Measurements from ENCODE around the gene AHCY. TPM values are rescaled to one million over a fixed set of nuclear protein-coding genes. Genes with fewer than 3 reads are reported as not detected.
A peak's percentile ranks its signal among the peaks of the same experiment; 100 is the strongest.

AHCY gene
- total and polyA plus RNA-seq, 2 of the 4 experiments (the other 2 are of a cell fraction) = 138 to 210 TPM

DNA sequence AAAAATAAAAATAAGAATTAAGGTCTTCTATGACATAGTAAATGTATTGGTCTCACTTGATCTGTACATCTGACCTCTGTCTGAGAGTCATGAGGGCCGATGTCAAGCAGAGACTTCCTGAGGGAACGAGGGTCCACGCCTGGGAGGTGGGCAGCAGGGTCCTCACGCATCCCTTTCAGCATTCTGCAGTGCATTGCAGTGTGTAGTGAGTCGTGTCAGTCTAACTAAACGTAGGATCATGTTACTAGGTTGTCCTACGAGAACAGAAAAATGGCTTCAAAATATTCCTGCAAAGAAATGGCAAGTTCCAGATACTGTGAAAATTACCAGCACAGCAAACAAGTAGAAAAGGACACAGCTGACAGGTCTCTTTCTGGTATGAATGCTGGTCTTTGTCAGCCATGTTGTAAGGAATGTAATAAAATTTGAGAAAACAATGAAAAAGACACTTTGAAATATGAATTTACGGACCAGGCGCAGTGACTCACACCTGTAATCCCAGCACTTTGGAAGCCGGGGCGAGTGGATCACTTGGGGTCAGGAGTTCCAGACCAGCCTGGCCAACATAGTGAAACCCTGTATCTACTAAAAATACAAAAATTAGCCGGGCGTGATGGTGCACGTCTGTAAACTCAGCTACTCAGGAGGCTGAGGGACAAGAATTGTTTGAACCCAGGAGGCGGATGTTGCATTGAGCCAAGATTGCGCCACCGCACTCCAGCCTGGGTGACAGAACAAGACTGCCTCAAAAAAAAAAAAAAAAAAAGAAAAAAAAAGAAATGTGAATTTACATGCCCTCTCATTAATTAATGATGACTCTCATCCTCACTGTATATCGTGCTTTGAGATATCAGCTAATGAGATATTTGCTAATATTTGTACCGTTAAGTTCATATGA lies 2.4 kb upstream of the AHCY start:
- CTCF ChIA-PET = interaction anchor here (0.6 kb wide), 1 partner anchor 171 kb away, joined by 4 read pairs; no protein-coding TSS in a partner anchor
- peak overlapping the region; percentile 80 for H2AFZ ChIP-seq (replicated peaks; ENCODE audit: low read length, poor library complexity)
- H2BK20ac ChIP-seq (ENCODE audit: low read depth, low read length) = no peak overlapping the region

More for the DNA sequence above, 2.4 kb upstream of the AHCY start:
- no peak overlapping the region for H3K56ac ChIP-seq (ENCODE audit: extremely low read depth, insufficient read depth, low read length)
- no peak overlapping the region for H2AK9ac ChIP-seq (replicated peaks; ENCODE audit: low read depth, low read length, poor library complexity)
- no peak overlapping the region for H3K18ac ChIP-seq (ENCODE audit: low read depth, low read length)
- in situ Hi-C loops (cut with MboI; ENCODE audit: low sequenced_read_pairs) = loop anchor here (10.0 kb wide), 1 partner anchor 409 kb away; no protein-coding TSS in a partner anchor
- no peak overlapping the region for H2BK5ac ChIP-seq (ENCODE audit: low read depth, low read length, poor library complexity, severe bottlenecking)
- no peak overlapping the region for H3K27ac ChIP-seq (ENCODE audit: insufficient read depth, low read length)
- H3K9me1 ChIP-seq (ENCODE audit: insufficient read depth, low read length) = peaks cover 9% of the 10 kb centered on the region
- H2BK120ac ChIP-seq (ENCODE audit: low read depth, low read length) = no peak overlapping the region
- dilution Hi-C loops (cut with HindIII; ENCODE audit: low sequenced_read_pairs, unreplicated experiment) = no loop called here
- intact Hi-C loops (cut with micrococcal nuclease) = no loop called here
- no peak overlapping the region for H3K14ac ChIP-seq (replicated peaks; ENCODE audit: low read depth, low read length)
- H3K79me1 ChIP-seq (ENCODE audit: low read depth in 1 of 2, low read length in 2 of 2) = peaks cover 16 to 21% of the 10 kb centered on the region in 2 experiments
- H3K9me3 ChIP-seq (ENCODE audit: control insufficient read depth, insufficient read depth, low read length) = no peaks in the 10 kb centered on the region
- TF ChIP-seq MAZ (IDR thresholded peaks at IDR 0.05; ENCODE audit: borderline replicate concordance, low read depth, low read length) (no peak), RCOR1 (IDR thresholded peaks at IDR 0.05; ENCODE audit: insufficient replicate concordance, low read length) (no peak), RAD21 (IDR thresholded peaks at IDR 0.05; ENCODE audit: low read length) (no peak), SMC3 (IDR thresholded peaks at IDR 0.05; ENCODE audit: low read depth, low read length) (no peak), POLR2A (IDR thresholded peaks at IDR 0.05; ENCODE audit: low read depth, low read length) (no peak), USF2 (IDR thresholded peaks at IDR 0.05; ENCODE audit: low read depth, low read length) (no peak), BHLHE40 (IDR thresholded peaks at IDR 0.05; ENCODE audit: low read depth, low read length) (no peak), MAFK (IDR thresholded peaks at IDR 0.05; ENCODE audit: low read depth, low read length) (no peak), NFE2L2 (IDR thresholded peaks at IDR 0.05; ENCODE audit: low read depth, low read length) (no peak)
- H3K27me3 ChIP-seq (ENCODE audit: control insufficient read depth, insufficient read depth, low read length) = no peaks in the 10 kb centered on the region
- ATAC-seq (ENCODE audit: low read depth) = no peak
- H3K4me3 ChIP-seq (ENCODE audit: insufficient read depth, low read depth, low read length) = no peak overlapping the region
- no peaks in the 10 kb centered on the region for H4K20me1 ChIP-seq (ENCODE audit: insufficient read depth, low read length)
- peaks cover 9% of the 10 kb centered on the region for H3K4me1 ChIP-seq (ENCODE audit: control insufficient read depth, insufficient read depth, low read length)
- no peak overlapping the region for H3K4ac ChIP-seq (ENCODE audit: low read depth, low read length)
- 83% methylated on average over 1 of the region's 19 CpGs; no CpG with 5 or more reads in 1 of the 2 experiments for whole genome bisulfite sequencing, 2 experiments (ENCODE audit: extremely low coverage in 2 of 2, insufficient read length in 1 of 2)
- no peak overlapping the region for H2BK15ac ChIP-seq (ENCODE audit: low read depth, low read length)
- POLR2A ChIA-PET (ENCODE audit: unreplicated experiment) = no interaction called here
- BruUV-seq (replicated peaks) = no TSS peak
- no peak overlapping the region for H3K23ac ChIP-seq (ENCODE audit: low read depth, low read length)
- H4K91ac ChIP-seq (ENCODE audit: insufficient read depth, low read depth, low read length) = no peak overlapping the region
- no peak overlapping the region for H3K9ac ChIP-seq (ENCODE audit: low read depth, low read length)
- no peak overlapping the region for H3K4me2 ChIP-seq (ENCODE audit: low read depth, low read length)
- no peak for DNase-seq
- no peaks in the 10 kb centered on the region for H3K36me3 ChIP-seq (ENCODE audit: control insufficient read depth, insufficient read depth, low read length)
- H4K5ac ChIP-seq (ENCODE audit: low read depth, low read length) = no peak overlapping the region
- no peak overlapping the region for H2AK5ac ChIP-seq (ENCODE audit: low read depth, low read length)
- H4K8ac ChIP-seq (ENCODE audit: low read depth in 2 of 2, low read length in 2 of 2) = peak overlapping the region in 1 of 2 experiments; percentile 63; a peak in 2 of 4 replicates

All from IMR-90 (cell line).